ENCODE data around the gene SNX10.

Gene SNX10

DNA sequence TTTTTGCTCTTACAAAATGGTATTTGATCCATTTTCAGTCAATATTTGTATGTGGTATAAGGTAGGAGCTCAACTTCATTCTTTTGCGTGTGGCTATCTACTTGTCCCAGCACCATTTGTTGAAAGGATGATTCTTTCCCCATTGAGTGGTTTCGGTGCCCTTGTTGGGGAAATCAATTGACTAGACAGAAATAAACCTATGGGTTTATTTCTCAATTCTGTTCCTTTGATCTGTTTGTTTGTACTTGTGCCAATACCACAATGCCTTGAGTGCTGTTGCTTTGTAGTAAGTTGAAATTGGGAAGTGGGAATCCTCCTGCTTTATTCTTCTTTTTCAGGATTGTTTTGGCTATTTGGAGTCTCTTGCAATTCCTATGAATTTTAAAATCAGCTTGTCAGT is 41.0 kb downstream of the SNX10 start:
- no peak overlapping the region for H3K4me3 ChIP-seq (ENCODE audit: low read depth, low read length)
- TF ChIP-seq, protein P1, sequence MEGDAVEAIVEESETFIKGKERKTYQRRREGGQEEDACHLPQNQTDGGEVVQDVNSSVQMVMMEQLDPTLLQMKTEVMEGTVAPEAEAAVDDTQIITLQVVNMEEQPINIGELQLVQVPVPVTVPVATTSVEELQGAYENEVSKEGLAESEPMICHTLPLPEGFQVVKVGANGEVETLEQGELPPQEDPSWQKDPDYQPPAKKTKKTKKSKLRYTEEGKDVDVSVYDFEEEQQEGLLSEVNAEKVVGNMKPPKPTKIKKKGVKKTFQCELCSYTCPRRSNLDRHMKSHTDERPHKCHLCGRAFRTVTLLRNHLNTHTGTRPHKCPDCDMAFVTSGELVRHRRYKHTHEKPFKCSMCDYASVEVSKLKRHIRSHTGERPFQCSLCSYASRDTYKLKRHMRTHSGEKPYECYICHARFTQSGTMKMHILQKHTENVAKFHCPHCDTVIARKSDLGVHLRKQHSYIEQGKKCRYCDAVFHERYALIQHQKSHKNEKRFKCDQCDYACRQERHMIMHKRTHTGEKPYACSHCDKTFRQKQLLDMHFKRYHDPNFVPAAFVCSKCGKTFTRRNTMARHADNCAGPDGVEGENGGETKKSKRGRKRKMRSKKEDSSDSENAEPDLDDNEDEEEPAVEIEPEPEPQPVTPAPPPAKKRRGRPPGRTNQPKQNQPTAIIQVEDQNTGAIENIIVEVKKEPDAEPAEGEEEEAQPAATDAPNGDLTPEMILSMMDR (conservative IDR thresholded peaks at IDR 0.05; ENCODE audit: low read depth, low read length), result no peak
- DNase-seq (ENCODE audit: low read depth), result no peak

DNA sequence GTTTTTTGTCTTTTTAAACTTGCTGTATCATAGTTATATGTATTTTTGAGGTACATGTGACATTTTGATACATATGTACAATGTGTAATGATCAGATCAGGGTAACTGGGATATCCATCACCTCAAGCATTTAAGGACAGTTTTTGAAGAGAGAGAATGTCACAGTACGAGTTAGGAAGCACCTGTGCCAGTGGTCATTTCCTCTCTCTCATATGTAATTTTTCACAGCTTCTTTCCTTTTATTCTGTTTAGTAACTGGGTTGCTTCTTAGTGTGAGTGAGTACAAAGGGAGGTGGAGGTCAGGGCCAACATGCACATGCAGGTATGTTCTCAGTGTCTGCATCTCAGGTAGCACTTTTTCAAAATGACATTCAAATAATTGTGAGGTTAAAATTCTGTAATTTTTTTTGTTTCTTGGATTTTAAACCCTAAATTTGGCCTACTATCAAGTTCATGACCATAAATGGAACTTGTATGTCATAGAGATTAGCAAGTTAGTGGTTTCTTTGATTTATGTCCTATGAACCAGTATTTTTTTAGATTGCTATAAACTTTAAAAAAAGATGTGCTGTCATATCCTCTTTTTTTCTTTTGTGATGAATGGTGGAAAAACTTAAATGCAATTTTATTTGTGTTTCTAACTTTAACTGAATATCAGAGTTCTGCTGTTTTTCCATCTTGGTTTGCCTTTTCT is 42.7 kb downstream of the SNX10 start:
- DNase-seq (ENCODE audit: low read depth), result no peak
- TF ChIP-seq, protein P1 (conservative IDR thresholded peaks at IDR 0.05; ENCODE audit: low read depth, low read length), result no peak
- H3K4me3 ChIP-seq (ENCODE audit: low read depth, low read length), result no peak overlapping the region

DNA sequence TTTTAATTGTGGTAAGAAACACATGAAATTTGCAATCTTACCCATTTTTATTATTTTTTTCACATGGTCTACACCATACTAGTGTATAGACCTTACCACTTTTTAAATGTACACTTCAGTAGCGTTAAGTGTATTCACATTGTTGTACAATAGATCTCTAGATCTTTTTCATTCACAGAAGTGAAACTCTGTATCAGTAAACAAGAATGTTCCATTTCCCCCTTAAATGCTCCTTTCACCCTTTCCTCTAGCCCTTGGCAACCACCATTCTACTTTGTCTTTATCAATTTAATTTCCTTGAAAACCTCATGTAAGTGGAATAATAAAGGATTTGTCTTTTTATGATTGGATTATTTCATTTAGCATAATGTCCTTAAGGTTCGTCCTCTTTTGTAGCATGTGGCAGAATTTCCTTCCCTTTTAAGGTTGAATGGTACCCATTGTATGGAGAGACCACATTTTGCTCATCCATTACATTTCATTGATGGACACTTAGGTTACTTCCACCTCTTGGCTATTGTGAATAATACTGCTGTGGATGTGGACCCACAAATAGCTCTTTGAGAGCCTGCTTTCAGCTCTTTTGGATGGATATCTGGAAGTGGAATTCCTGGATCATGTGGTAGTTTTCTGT is 45.7 kb downstream of the SNX10 start:
- no peak for DNase-seq (ENCODE audit: low read depth)
- H3K4me3 ChIP-seq (ENCODE audit: low read depth, low read length), result no peak overlapping the region
- TF ChIP-seq, protein P1 (conservative IDR thresholded peaks at IDR 0.05; ENCODE audit: low read depth, low read length), result no peak

DNA sequence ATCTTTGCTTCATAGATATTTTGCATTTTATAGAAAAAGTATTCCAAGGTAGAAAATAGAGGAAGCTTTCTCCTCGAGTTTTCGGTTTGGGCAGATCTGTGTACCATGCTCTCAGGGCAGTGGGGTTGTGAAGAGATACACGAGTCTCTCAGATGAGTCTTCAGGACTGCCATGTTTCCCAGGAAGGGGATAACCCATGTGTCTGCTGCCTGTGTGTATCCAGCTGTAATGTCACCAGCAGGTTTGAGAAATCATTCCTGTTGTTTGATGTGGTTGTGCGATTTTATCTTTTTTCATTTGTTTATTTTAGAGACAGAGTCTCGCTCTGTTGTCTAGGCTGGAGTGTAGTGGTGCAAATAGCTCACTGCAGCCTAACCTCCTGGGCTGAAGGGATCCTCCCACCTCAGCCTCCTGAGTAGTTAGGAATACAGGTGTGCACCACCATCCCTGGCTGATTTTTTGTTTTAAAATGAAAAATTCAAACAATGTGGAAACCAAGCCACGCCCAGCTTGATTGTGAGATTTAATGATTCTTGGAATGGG is 48.9 kb downstream of the SNX10 start:
- no peak overlapping the region for H3K4me3 ChIP-seq (ENCODE audit: low read depth, low read length)
- TF ChIP-seq, protein P1 (conservative IDR thresholded peaks at IDR 0.05; ENCODE audit: low read depth, low read length), result no peak
- no peak for DNase-seq (ENCODE audit: low read depth)

DNA sequence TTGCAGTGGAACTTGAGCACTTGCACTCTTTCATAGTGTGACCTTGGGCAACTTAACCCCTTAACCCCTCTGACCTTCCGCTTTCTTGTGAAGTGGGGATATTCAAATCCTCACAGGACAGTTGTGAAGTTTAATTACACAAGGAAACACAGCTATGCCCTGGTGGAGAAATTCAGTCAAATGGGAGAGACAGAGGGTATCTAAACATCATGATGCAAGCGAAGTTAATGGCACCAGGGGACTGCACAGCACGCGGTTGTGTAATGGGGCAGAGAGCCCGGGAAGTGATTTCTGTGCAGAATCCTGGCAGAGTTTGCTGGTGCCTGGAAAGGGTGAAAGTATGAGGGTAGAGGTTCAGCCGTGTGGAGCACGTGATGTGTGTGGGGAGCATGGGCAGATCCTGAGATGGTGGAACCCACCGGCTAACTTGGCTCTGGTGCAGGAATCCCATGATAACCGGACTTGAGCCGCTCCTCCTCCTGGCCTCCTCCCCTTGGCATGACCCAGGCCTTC is 51.7 kb downstream of the SNX10 start:
- TF ChIP-seq, protein P1 (conservative IDR thresholded peaks at IDR 0.05; ENCODE audit: low read depth, low read length), result no peak
- DNase-seq (ENCODE audit: low read depth), result no peak
- H3K4me3 ChIP-seq (ENCODE audit: low read depth, low read length), result no peak overlapping the region

DNA sequence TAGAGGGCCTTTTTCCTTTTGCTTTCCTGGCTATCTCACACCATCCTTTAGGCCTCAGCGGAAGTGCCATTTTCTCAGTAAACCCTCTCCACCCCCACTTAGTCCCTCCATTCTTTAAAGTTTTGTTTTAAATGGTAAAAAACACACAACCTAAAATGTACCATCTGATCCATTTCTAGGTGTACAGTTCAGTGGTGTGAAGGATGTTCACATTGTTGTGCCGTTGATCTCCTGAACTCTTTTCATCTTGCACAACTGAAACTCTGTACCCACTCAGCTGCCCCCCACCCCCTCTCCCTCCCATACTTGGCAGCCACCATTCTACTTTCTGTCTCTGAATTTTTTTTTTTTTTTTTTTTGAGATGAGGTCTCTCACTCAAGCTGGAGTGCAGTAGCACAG is 52.2 kb downstream of the SNX10 start:
- TF ChIP-seq, protein P1 (conservative IDR thresholded peaks at IDR 0.05; ENCODE audit: low read depth, low read length), result no peak
- DNase-seq (ENCODE audit: low read depth), result no peak

More for the DNA sequence above, 52.2 kb downstream of the SNX10 start:
- no peak overlapping the region for H3K4me3 ChIP-seq (ENCODE audit: low read depth, low read length)
